SK-N-SH treated with all-trans-retinoic acid at 6 μM for 48 hours (cell line): ENCODE measurements around the gene ACADSB.

Experiments
- ESRRG ChIP-seq: fragments of 250-450 bp; sonication (Bioruptor Pico); IDR thresholded peaks from 2 replicates; pipeline ENCODE4 v1.6.1; 2021; ENCODE audit warnings: mild to moderate bottlenecking
- ISL1 ChIP-seq: fragments of 250-450 bp; sonication (Bioruptor Pico); IDR thresholded peaks from 2 replicates; pipeline ENCODE4 v2.1.2; 2022; ENCODE audit warnings: mild to moderate bottlenecking, moderate library complexity
- PATZ1 ChIP-seq: fragments of 250-450 bp; sonication (Bioruptor Pico); IDR thresholded peaks from 2 replicates; pipeline ENCODE4 v1.8.0; 2020; ENCODE audit warnings: mild to moderate bottlenecking, moderate library complexity, borderline replicate concordance
- RARB ChIP-seq: fragments of 250-450 bp; sonication (Bioruptor Pico); IDR thresholded peaks from 2 replicates; pipeline ENCODE4 v1.8.0; 2021; ENCODE audit warnings: mild to moderate bottlenecking, moderate library complexity
- TCF4 ChIP-seq: fragments of 250-450 bp; sonication (Bioruptor Pico); IDR thresholded peaks from 2 replicates; pipeline ENCODE4 v1.8.0; 2021; ENCODE audit warnings: mild to moderate bottlenecking, moderate library complexity, borderline replicate concordance
- TOX ChIP-seq: fragments of 250-450 bp; sonication (Bioruptor Pico); IDR thresholded peaks from 2 replicates; pipeline ENCODE4 v1.8.0; 2021; ENCODE audit warnings: mild to moderate bottlenecking, moderate library complexity, borderline replicate concordance
- ZC3H10 ChIP-seq: fragments of 250-450 bp; sonication (Bioruptor Pico); IDR thresholded peaks from 2 replicates; pipeline ENCODE4 v1.5.1; 2021; ENCODE audit warnings: mild to moderate bottlenecking, moderate library complexity
- ZFP3 ChIP-seq: fragments of 250-450 bp; sonication (Bioruptor Pico); IDR thresholded peaks from 2 replicates; pipeline ENCODE4 v1.5.0; 2020; ENCODE audit warnings: mild to moderate bottlenecking, moderate library complexity
- ZFP30 ChIP-seq: fragments of 450-650 bp; formaldehyde crosslinking; IDR thresholded peaks from 2 replicates; pipeline ENCODE4 v1.5.0; 2022; ENCODE audit warnings: mild to moderate bottlenecking, moderate library complexity
- ZNF8 ChIP-seq: fragments of 450-650 bp; formaldehyde crosslinking; IDR thresholded peaks from 2 replicates; pipeline ENCODE4 v1.5.0; 2020; ENCODE audit warnings: mild to moderate bottlenecking, moderate library complexity

GRCh38 chr10:122995936-122996335, 12.9 kb upstream of the ACADSB start:
- TF ChIP-seq ZC3H10 (CRISPR knock-in tag) (no peak), ZFP30 (CRISPR knock-in tag) (no peak), TCF4 (CRISPR knock-in tag) (no peak), ESRRG (CRISPR knock-in tag) (no peak), RARB (no peak), ZNF8 (CRISPR knock-in tag) (no peak), PATZ1 (CRISPR knock-in tag) (no peak), ZFP3 (CRISPR knock-in tag) (no peak), TOX (CRISPR knock-in tag) (no peak), ISL1 (no peak)
